ENCODE measurements around the gene GCHFR.

The GCHFR gene

DNA sequence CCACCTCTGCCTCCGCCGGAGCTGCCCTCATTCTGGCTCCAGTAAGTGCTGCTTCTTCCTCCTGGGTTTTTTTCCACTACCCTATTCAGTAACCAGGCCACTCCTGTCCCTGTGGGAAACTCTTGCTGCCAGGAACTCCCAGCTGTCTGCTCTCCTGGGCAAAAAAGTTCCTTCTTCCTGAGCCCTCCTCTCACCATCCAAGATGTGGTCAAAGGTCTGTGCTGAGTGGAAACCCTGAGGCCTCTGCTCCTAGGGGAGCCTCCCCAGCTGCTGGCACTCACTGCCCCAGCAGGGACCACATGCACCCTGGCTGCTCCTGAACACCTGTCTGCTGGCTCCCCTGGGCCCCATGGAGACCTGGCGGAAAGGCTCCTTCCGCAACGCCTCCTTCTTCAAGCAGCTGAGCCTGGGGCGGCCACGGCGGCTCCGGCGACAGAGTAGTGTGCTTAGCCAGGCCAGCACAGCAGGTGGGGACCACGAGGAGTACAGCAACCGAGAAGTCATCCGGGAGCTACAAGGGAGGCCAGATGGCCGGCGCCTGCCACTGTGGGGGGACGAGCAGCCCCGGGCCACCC lies 6.4 kb downstream of the GCHFR start:
- Histone ChIP-seq H3K27me3 (ENCODE audit: control insufficient read depth in 1 of 2, insufficient read depth in 2 of 2, low read length in 2 of 2) (no peaks in the 10 kb centered on the region), H3K36me3 (ENCODE audit: insufficient read depth, low read length) (peaks cover 37% of the 10 kb centered on the region), H3K9ac (ENCODE audit: low read length) (no peak overlapping the region), H3K4me3 (ENCODE audit: low read depth in 1 of 2, low read length in 2 of 2) (no peak overlapping the region), H3K4me1 (ENCODE audit: insufficient read depth, low read length) (peaks cover 4% of the 10 kb centered on the region), H3K9me3 (ENCODE audit: low read length) (no peaks in the 10 kb centered on the region), H3K27ac (ENCODE audit: low read depth, low read length) (no peak overlapping the region)

DNA sequence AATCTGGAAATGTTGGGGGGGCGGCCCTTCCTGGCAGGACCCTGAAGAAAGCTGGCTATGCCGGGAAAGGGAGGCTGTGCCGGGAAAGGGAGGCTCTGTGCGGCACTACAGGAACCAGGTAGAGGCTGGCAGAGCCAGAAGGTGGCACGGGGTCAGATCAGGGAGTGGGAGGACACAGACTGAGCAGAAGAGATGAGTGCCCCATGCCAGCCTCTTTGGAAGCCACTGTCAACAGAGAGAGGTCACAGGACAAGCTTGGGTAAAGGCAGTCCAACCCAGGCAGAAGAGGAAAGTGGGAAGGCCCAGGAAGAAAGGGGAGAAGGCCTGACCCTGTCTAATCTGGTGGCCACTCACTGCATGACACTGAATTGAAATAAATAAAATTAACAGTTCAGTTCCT lies 7.4 kb downstream of the GCHFR start:
- Histone ChIP-seq H3K27ac (ENCODE audit: low read depth, low read length) (no peak overlapping the region), H3K4me3 (ENCODE audit: low read depth in 1 of 2, low read length in 2 of 2) (no peak overlapping the region), H3K9ac (ENCODE audit: low read length) (no peak overlapping the region), H3K9me3 (ENCODE audit: low read length) (no peaks in the 10 kb centered on the region), H3K27me3 (ENCODE audit: control insufficient read depth in 1 of 2, insufficient read depth in 2 of 2, low read length in 2 of 2) (no peaks in the 10 kb centered on the region), H3K4me1 (ENCODE audit: insufficient read depth, low read length) (peaks cover 4% of the 10 kb centered on the region), H3K36me3 (ENCODE audit: insufficient read depth, low read length) (peaks cover 47% of the 10 kb centered on the region)

DNA sequence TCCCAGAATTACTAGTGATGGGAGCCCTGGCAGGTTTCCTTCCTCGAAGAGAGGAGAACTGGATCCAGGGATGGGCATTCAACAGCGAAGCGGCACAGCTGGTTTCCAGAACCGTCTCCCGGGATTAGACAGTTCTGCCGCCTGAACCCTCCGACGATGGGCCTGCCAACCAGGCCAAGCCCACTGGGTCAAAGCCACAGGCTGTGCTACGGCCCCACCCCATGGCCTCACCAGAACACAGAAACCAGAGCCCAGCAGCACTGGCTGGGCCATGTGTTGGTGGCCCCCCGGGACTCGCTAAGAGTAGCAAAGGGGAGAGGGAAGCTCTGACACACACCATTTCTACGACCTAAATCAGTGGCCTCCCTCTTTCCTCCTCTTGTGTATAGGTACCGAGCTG lies 8.1 kb downstream of the GCHFR start:
- no peaks in the 10 kb centered on the region for H3K9me3 ChIP-seq (ENCODE audit: low read length)
- H3K27me3 ChIP-seq (ENCODE audit: control insufficient read depth in 1 of 2, insufficient read depth in 2 of 2, low read length in 2 of 2), result no peaks in the 10 kb centered on the region
- H3K27ac ChIP-seq (ENCODE audit: low read depth, low read length), result no peak overlapping the region
- peaks cover 4% of the 10 kb centered on the region for H3K4me1 ChIP-seq (ENCODE audit: insufficient read depth, low read length)
- no peak overlapping the region for H3K9ac ChIP-seq (ENCODE audit: low read length)
- peaks cover 54% of the 10 kb centered on the region for H3K36me3 ChIP-seq (ENCODE audit: insufficient read depth, low read length)
- no peak overlapping the region for H3K4me3 ChIP-seq (ENCODE audit: low read depth in 1 of 2, low read length in 2 of 2)

GRCh38 chr15:40773496-40773895 lies 9.6 kb downstream of the GCHFR start:
- H3K9me3 ChIP-seq (ENCODE audit: low read length), result no peaks in the 10 kb centered on the region
- no peak overlapping the region for H3K4me3 ChIP-seq (ENCODE audit: low read depth in 1 of 2, low read length in 2 of 2)
- no peak overlapping the region for H3K9ac ChIP-seq (ENCODE audit: low read length)
- no peaks in the 10 kb centered on the region for H3K27me3 ChIP-seq (ENCODE audit: control insufficient read depth in 1 of 2, insufficient read depth in 2 of 2, low read length in 2 of 2)
- H3K36me3 ChIP-seq (ENCODE audit: insufficient read depth, low read length), result peaks cover 68% of the 10 kb centered on the region
- no peak overlapping the region for H3K27ac ChIP-seq (ENCODE audit: low read depth, low read length)
- peaks cover 4% of the 10 kb centered on the region for H3K4me1 ChIP-seq (ENCODE audit: insufficient read depth, low read length)

DNA sequence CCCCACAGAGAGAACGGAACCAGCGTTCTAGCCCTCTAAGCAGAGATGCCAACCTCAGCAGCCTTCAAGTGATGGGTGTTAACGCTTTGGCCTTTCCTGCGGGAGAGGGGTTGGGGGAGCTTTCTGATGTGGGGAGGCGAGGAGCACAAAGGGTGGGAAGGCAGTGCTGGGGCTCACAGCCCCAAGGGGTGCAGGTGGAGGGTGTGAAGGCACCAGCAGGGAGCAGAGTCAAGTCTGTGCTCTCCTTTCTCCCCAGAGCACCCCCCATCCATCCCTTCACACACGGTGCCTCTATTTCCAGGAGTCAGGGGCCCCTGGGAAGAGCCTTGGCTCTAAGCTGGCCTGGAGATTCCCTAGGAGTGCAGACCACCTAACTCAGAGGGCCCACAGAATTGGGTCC lies 10.0 kb downstream of the GCHFR start:
- no peaks in the 10 kb centered on the region for H3K27me3 ChIP-seq (ENCODE audit: control insufficient read depth in 1 of 2, insufficient read depth in 2 of 2, low read length in 2 of 2)
- H3K27ac ChIP-seq (ENCODE audit: low read depth, low read length), result no peak overlapping the region
- H3K9me3 ChIP-seq (ENCODE audit: low read length), result no peaks in the 10 kb centered on the region
- H3K9ac ChIP-seq (ENCODE audit: low read length), result no peak overlapping the region
- peaks cover 73% of the 10 kb centered on the region for H3K36me3 ChIP-seq (ENCODE audit: insufficient read depth, low read length)
- no peak overlapping the region for H3K4me3 ChIP-seq (ENCODE audit: low read depth in 1 of 2, low read length in 2 of 2)
- peaks cover 4% of the 10 kb centered on the region for H3K4me1 ChIP-seq (ENCODE audit: insufficient read depth, low read length)

DNA sequence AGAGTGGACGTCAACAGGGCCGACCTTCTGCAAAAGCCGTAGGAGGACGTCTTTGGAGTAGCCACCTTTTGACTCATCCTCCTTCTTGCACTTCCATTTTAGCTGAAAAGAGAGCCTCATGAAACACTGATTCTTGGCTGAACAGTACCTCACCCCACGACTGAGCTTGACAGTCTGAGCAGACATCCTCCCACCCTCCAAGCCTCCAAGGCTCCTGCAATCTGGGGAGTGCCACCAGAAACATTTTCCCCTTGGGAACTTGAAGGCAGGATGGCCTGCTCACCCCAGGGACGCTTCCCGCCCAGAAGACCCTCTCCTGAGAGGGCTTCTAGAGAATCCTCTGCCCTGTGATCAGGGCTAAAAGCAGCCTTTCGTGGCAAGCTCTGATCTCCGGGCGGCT lies 11.1 kb downstream of the GCHFR start:
- Histone ChIP-seq H3K4me1 (ENCODE audit: insufficient read depth, low read length) (no peaks in the 10 kb centered on the region), H3K36me3 (ENCODE audit: insufficient read depth, low read length) (peaks cover 77% of the 10 kb centered on the region), H3K4me3 (ENCODE audit: low read depth in 1 of 2, low read length in 2 of 2) (no peak overlapping the region), H3K27me3 (ENCODE audit: control insufficient read depth in 1 of 2, insufficient read depth in 2 of 2, low read length in 2 of 2) (no peaks in the 10 kb centered on the region), H3K9me3 (ENCODE audit: low read length) (no peaks in the 10 kb centered on the region), H3K27ac (ENCODE audit: low read depth, low read length) (no peak overlapping the region), H3K9ac (ENCODE audit: low read length) (no peak overlapping the region)

GRCh38 chr15:40775740-40776536 lies 12.1 kb downstream of the GCHFR start:
- no peak overlapping the region for H3K4me3 ChIP-seq (ENCODE audit: low read depth in 1 of 2, low read length in 2 of 2)
- H3K9ac ChIP-seq (ENCODE audit: low read length), result no peak overlapping the region
- no peaks in the 10 kb centered on the region for H3K9me3 ChIP-seq (ENCODE audit: low read length)
- H3K27ac ChIP-seq (ENCODE audit: low read depth, low read length), result no peak overlapping the region
- H3K4me1 ChIP-seq (ENCODE audit: insufficient read depth, low read length), result no peaks in the 10 kb centered on the region
- no peaks in the 10 kb centered on the region for H3K27me3 ChIP-seq (ENCODE audit: control insufficient read depth in 1 of 2, insufficient read depth in 2 of 2, low read length in 2 of 2)
- peaks cover 77% of the 10 kb centered on the region for H3K36me3 ChIP-seq (ENCODE audit: insufficient read depth, low read length)

DNA sequence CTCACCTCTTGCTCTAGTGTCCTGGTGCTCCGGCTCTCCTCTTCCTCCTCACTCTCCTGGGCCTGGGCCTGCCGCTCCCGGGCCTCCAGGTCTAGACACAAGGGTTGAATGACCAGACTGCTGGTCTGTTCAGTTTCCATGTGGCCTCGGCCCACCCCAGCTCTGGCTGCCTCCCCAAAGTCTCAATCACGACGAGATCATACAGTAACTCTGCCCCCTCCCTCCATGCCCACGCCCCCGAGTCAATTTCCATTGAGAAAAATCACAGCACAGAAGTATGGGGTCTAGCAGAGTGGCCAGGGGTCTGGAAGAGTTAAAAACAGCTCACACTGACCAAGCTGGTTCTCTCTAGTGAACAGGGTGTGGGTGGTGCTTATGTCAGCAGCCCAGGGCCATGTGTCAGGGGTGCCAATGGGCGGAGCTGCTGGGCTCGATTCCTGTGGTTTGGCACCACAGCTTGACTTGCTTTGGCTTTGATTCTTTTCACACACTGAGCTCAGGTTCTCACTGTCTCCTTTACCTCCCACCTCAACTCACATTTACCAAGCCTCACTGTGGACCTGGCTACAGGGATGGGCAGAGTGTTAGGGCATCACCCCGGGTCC lies 12.8 kb downstream of the GCHFR start:
- no peaks in the 10 kb centered on the region for H3K4me1 ChIP-seq (ENCODE audit: insufficient read depth, low read length)
- H3K9me3 ChIP-seq (ENCODE audit: low read length), result no peaks in the 10 kb centered on the region
- no peak overlapping the region for H3K4me3 ChIP-seq (ENCODE audit: low read depth in 1 of 2, low read length in 2 of 2)
- H3K36me3 ChIP-seq (ENCODE audit: insufficient read depth, low read length), result peaks cover 73% of the 10 kb centered on the region
- H3K27ac ChIP-seq (ENCODE audit: low read depth, low read length), result no peak overlapping the region
- H3K9ac ChIP-seq (ENCODE audit: low read length), result no peak overlapping the region
- H3K27me3 ChIP-seq (ENCODE audit: control insufficient read depth in 1 of 2, insufficient read depth in 2 of 2, low read length in 2 of 2), result no peaks in the 10 kb centered on the region

DNA sequence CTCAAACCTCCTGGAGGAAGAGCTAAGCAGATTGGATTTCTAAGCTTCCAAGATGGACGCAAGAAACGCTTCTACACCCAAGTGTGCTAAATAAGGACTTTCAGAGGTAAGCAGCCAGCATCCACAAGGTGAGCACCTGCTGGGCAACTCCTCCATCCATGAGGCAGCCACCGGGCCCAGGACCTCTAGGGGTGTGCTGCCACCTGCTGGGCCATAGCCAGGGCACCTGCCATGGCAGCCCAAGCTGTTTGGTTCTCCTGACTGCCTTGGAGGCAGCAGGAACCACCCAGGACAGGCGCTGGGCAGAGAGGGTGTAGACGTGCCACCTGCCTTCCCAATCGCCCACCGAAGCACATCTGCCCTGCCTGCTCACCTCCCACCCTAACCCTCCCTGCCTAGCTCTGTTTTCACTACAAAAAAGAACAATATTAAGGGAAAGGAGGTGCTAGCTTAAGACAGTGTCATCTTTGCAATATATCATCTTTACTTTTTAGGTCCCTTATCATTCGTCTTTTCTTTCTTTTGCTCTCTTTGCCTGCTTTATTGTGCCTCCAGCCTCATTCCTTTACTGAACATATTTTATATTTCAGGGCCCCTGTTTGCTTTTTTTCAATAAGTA lies 18.9 kb downstream of the GCHFR start:
- H3K27ac ChIP-seq (ENCODE audit: low read depth, low read length), result no peak overlapping the region
- H3K9ac ChIP-seq (ENCODE audit: low read length), result no peak overlapping the region
- H3K9me3 ChIP-seq (ENCODE audit: low read length), result no peaks in the 10 kb centered on the region
- H3K27me3 ChIP-seq (ENCODE audit: control insufficient read depth in 1 of 2, insufficient read depth in 2 of 2, low read length in 2 of 2), result no peaks in the 10 kb centered on the region
- peaks cover 9% of the 10 kb centered on the region for H3K4me1 ChIP-seq (ENCODE audit: insufficient read depth, low read length)
- H3K36me3 ChIP-seq (ENCODE audit: insufficient read depth, low read length), result peaks cover 16% of the 10 kb centered on the region
- H3K4me3 ChIP-seq (ENCODE audit: low read depth in 1 of 2, low read length in 2 of 2), result no peak overlapping the region

DNA sequence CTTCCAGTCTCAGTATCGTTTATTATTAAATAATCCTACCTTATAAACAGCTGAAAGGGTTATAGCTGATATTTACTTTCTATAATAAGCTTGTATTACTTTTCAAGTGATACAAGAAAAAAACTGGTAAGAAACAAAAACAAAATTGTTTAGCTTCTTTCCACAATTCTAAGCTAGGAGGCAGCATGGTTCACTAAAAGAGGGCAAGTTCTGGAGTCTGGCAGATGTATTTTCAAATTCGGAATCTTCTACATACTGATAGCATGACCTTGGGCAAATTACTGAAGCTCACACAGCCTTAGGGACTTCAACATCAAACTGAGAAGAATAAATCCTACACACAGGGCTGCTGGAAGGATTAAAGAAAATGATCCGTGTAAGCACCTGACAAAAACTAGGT lies 21.3 kb downstream of the GCHFR start:
- Histone ChIP-seq H3K27ac (ENCODE audit: low read depth, low read length) (no peak overlapping the region), H3K36me3 (ENCODE audit: insufficient read depth, low read length) (no peaks in the 10 kb centered on the region), H3K9ac (ENCODE audit: low read length) (no peak overlapping the region), H3K9me3 (ENCODE audit: low read length) (no peaks in the 10 kb centered on the region), H3K4me3 (ENCODE audit: low read depth in 1 of 2, low read length in 2 of 2) (no peak overlapping the region), H3K27me3 (ENCODE audit: control insufficient read depth in 1 of 2, insufficient read depth in 2 of 2, low read length in 2 of 2) (no peaks in the 10 kb centered on the region), H3K4me1 (ENCODE audit: insufficient read depth, low read length) (peaks cover 9% of the 10 kb centered on the region)

- Histone ChIP-seq H3K4me1 (ENCODE audit: insufficient read depth, low read length) (peaks cover 9% of the 10 kb centered on the region), H3K27ac (ENCODE audit: low read depth, low read length) (no peak overlapping the region), H3K27me3 (ENCODE audit: control insufficient read depth in 1 of 2, insufficient read depth in 2 of 2, low read length in 2 of 2) (no peaks in the 10 kb centered on the region), H3K9me3 (ENCODE audit: low read length) (no peaks in the 10 kb centered on the region), H3K9ac (ENCODE audit: low read length) (no peak overlapping the region), H3K4me3 (ENCODE audit: low read depth in 1 of 2, low read length in 2 of 2) (no peak overlapping the region), H3K36me3 (ENCODE audit: insufficient read depth, low read length) (no peaks in the 10 kb centered on the region)
These were observed 21.9 kb downstream of the GCHFR start for GRCh38 chr15:40785814-40786213.

Data from muscle layer of colon (tissue), 2 donors.